GM19240 (cell line): Measurements from ENCODE around the gene IL31.

Experiments used
- DNase-seq: peaks from one replicate; pipeline ENCODE4 v3.0.0; 2011; ENCODE audit warnings: low spot score; ENCODE audit not compliant: insufficient read length

The IL31 gene

DNA sequence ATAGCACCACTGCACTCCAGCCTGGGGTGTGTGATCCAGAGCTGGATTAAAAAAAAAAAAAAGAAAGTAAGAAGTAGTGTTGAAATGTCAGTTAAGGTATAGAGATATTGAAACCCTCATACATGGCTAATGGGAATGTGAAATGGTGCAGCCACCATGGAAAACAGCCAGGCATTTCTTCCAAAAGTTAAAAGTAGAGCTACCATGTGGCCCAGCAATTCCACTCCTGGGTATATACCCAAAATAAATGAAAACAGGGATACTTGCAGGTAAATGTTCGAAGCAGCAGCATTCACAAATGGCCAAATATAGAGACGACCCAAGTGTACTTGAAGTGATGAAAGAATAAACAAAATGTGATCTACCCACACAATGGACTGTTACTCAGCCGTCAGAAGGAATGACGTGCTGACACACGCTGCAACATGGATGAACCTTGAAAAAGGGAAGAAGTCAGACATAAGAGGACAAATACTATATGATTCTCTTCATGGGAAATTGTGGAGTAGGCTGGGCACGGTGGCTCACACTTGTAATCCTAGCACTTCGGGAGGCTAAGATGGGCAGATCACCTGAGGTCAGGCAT, 15.2 kb downstream of the IL31 start:
- DNase-seq = no peak

DNA sequence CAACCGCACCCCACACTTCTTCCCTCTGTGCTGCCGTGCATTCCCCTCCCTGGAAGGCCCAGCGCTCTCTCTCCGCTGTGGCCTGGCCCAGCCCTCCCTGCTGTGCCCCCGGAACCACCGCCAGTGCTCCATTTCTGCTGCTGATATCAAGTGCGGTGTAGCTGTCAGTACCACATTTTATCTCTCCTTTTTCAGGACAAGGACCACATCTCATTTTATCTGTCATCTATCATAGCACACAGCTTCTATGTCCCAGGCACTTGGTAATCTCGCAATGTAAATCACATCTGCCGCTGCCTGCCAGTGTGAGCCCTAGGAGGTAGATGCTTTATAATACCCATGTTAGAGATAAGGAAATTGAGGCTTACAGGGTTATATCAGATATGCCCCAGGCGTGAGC, 18.3 kb downstream of the IL31 start:
- DNase-seq = no peak

DNA sequence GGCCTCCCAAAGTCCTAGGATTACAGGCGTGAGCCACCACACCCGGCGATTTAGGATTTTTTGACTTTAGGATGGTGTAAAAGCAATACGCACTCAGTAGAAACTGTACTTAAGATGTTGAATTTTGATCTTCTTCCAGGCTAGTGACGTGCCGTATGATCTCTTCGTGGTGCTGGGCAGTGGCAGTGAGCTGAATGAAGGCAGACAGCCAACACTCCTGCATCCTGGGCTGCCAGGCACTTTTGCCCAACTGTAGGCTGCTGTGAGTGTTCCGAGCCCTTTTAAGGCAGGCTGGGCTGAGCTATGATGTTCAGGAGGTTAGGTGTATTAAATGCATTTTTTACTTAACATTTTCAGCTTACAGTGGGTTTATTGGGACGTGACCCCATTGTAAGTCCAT, 21.3 kb downstream of the IL31 start:
- DNase-seq = no peak

DNA sequence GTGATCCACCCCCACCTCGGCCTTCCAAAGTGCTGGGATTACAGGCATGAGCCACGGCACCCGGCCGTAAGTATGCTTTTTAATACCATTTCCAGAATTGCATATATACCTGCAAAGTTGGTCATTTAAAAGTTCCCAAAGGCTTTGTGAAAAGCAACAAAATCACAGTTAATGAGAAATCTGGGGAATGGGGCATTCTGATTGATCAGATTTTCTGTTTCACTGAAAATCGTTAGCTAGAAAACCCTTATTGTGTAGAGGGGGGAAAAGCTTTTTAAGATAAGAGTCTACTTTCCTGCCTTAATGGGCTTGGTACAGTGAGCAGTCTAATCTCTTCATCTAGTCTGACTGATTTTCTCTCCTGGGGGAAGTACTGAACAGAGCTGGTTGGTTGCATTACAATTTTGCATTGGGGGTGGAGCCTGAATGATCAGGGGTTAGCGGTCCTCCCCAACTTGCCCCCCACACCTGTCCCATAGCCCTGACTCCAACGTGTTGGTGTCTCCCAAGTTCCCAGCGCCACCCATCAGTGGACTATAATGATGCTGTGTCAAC, 23.8 kb downstream of the IL31 start:
- no peak for DNase-seq

DNA sequence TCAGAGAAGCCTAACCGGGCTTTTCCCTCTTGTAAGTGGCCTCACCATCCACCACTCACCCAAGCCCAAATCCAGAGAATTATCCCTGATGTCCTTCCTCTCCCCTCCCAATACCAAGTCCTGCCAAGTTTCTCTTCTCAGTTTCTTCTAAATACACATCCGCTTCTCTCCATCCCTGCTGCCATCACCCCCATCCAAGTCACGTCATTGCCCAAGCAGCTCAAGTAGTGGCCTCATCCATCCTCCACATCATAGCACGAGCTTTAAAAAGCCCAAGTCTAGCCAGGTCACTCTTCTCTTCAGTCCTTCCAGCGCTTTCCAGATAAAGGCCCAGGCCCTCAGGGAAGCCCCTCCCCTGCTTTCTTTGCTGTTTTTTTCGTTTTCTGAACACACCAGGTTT, 25.4 kb downstream of the IL31 start:
- no peak for DNase-seq

DNA sequence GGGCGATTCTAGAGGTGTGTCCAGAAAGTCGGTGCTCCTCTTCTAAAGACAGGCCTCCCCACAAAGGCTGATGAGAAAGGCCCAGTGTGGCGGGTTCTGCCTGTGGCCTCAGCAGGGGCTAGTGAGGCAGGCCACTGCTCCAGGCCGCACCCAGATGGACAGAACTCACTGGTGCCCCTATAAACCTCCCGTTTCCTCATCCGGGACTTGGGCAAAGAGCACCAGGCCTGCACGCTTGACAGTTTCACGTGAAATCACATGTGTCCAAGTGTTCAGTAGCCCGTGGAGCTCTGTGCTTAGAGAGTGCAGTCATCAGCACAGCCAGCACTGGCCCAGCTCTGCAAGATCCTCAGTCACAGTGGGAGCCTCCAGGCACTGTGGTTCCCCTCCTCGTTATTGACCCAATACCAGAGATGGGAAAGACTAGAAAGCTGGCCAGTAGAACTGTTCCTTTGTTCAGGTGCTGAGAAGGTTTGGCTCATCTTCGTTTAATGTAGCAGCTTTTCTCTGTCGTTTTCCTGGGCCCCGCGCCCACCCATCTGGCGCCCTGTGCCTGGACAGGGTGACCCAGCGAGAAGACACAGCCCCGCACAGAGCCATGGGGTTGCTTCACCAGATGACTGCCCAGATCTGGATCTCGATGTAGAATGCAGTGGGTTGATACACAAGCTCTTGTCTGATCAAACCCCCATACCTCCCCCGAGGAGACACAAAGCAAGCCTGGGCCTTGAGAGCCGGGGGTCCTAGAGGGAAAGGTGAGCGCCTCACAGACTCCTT, 26.3 kb downstream of the IL31 start:
- DNase-seq = no peak

DNA sequence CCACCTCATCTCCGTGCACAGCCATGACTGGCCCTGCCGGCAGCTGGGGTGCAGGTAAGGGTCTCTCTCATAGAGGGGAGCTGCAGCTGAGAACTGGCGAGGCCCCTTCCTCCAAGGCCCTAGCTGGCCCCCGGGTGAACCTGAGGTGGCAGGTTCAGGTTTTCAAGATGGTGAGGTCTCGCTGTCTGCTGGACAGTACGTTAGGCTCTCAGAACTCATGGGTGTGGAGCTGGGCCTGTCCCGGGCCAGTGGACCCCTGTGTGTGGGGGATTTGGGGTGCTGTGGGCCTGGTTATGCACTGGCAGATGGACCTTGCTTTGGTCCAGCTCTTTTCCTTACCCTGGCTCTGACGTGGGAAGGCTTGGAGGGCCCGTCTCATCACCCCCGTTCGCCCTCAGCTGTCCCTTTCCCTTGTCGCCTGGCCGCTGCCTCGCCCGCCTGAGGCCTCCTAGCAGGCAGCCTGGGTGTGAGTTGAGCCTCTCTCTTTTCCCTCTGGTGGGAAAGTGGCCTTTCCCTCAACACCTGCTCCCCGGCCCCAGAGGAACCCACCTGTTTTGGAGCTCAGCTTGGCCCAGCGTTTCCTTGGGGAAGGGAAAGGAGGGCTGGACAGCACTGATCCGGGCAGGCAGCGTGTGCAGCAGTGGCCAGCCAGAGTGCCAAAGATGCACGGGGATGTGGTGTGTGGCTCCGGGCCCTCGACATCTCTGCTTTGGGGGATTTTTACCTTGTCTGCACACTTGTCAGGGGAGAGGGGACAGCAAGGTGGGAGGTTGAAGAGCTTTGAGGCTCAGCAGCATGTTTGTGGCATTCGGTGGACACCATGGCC, 28.3 kb downstream of the IL31 start:
- no peak for DNase-seq

DNA sequence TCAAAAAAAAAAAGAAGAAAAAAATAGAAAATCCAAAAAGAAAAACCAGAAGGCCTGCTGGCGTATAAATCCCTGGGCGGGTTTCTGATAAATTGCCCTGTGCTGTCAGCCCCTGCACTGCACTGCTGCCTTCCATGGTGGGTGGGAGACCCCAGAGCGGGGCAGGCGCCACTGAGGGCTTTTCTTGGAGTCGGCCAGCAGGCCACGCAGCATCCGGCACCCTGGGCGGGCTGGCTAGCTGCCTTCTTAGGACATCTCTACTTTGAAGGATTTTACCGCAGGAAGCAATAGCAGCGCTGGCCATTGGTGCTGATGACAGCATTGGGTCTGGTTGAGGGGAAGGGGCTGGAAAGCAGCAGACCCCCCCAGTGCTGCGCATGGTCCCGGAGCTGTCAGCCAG, 29.1 kb downstream of the IL31 start:
- DNase-seq = no peak

DNA sequence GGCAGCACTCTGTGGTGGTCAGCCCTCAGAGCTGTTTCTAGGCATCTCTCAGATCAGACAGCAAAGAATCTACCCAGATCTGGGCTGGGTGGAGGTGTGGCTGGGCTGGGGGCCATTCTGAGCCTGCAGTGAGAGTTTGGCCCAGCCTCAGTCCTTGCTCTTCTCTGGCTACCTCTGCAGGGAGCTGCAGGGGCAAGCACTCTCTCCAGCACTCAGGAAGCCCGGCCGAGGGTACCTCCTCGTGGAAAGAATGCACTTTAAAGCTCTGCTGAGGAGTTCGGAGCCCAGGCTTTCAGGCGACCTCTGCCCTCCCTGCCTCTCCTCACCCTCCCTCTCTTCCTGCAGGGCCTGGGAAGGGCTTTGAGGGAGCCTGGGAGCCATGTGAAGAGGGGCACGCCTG, 31.2 kb downstream of the IL31 start:
- no peak for DNase-seq

DNA sequence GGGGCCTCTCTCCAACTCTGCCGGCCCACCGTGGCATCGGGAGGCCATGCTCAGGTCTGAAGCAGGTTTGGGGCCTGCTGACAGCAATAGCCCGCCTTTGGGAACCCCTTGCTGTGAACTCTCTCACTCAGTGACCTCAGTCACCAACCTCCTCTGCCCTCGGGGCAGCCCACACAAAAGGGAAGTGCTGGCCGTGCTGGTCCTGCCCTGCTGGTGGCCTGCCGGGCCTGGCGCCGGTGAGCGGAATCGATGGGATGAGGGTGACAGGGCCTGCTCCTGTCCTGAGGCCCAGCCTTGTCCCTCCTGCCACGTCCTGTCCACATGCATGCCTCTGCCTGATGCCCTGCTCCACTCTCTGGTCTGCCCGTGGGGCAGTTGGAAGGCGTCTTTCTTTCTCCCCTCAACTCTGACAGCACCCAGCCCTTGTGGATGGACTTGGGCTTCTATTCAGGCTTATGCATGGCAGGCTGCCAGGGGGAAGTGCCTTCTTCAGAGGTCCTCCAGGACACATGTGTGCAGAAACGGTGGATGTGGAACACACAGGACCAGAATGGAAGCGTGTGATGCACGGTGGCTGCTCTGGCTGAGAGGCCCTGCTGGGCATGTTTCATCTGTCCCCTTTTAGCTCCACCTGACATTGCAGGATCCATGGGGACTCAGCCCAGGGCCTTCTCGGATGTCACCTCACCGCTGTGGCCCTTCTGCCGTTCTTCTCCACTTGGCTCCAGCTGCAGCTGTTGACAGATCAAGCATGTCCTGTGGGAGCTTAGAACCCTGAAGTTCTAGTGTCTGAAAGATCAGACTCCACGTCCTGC, 31.9 kb downstream of the IL31 start:
- no peak for DNase-seq

DNA sequence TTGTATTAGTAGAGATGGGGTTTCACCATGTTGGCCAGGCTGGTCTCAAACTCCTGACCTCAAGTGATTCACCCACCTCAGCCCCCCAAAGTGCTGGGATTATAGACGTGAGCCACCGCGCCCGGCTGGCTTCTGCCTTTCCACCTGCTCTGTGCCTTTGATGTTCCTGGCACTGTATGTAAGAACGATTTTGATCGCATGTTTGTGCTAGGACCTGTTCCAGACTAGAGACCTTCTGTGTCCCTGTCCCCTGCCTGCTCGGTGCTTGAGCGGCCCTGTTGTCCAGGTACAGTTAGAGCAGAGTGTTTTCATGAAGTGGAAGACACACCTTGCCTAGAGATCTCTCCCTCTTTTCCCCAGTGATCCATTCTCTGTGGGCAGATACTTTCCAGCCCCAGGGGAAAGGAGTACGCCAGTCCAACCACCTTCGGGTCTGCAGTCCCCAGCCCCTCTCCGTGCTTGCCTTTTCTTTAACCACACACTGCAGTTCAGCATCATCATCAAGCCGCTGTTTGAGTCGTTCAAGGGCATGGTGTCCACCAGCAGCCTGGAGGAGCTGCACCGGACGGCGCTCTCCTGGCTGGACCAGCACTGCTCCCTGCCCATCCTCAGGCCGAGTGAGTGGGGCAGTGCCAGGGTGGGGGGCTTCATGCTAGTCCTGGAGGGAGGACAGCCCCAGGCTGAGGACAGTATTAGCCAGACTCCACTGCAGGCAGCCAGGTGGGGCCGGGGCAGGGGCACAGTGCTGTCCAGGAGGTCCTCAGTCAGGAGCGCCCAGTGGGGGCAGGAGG, 33.4 kb downstream of the IL31 start:
- no peak for DNase-seq

DNA sequence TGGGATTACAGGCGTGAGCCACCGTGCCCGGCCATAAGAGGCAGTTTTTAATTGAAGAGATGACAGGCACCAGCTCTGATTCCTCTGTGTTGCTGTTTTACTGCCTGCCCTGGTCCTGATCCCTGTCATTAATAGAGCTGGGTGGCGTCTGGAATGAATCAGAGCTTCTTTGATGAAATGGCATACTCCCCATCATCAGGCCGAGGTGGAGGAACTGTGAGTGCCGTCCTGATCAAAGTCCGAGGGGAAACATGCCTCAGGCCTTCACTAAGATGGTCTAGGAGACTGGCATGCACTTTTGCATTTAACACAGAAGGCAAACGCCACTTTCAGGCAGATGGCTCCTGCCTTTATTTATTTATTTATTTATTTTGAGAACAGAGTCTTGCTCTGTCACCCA, 34.1 kb downstream of the IL31 start:
- no peak for DNase-seq

DNA sequence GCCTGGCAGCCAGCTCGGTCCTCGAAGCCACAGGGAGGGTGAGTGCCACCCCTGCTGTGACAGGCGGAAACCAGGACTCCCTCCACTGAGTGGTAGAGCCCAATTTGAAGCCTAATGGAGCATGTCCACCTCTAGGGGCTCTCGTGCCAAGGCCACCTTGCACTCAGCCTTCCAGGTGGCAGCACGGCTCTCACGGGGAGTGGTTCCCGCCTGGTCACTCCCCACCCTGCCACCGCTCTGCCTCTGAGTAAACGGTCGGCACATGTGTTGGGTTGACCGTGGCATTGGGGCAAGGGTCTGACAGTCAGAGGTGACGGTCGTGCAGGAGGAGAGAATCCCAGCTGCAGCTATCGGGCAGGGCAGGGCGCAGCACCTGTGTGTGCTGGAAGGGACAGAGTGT, 34.8 kb downstream of the IL31 start:
- DNase-seq = no peak

DNA sequence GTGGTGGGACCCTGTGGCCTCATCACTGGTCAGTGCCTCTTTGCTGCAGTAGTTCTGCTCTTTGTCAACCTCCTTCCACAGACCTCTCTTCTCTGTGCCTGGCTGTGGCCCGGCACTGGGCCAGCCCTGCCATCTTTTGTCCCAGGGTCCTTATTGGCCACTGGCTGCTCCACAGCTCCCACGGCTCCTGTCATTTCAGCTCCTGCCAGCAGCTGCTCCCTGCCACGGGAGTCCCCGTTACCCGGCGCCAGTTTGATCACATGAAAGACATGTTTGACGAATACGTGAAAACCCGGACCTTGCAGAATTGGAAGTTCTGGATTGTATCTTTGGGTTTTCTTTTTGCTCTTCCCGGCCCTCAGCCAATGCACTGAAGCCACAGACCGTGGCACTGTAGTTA, 35.4 kb downstream of the IL31 start:
- no peak for DNase-seq

DNA sequence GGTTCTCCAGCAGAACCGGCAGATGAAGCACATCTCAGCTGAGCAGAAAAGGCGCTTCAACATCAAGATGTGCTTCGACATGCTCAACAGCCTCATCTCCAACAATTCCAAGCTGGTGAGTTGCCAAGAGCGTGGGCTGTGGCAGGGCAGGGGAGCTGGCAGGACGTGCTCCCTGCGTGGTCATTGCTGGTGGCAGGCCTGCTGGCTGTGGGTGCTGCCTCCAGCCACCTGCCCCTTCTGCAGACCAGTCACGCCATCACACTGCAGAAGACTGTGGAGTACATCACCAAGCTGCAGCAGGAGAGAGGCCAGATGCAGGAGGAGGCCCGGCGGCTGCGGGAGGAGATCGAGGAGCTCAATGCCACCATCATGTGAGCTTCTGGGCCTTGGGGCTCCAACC, 35.8 kb downstream of the IL31 start:
- no peak for DNase-seq

DNA sequence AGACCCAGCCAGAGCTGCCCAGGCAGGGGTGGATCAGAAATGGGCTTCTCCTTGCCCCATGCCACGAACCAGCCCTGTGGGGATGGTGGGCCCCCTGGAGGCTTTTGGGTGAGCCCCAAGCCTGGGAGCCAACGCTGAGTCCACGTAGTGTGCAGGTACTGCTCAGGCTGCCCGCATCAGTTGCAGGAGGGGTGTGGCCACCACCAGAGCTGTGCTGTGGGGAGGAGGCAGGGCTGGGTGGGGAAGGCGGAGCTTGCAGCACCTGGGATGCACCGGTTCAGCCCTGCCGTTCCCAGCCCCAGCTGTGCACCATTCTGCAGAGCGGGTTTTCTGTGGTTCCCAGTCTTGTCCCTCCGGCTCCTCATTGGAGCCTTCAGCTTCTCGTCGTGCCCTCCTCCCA, 36.3 kb downstream of the IL31 start:
- DNase-seq = no peak

DNA sequence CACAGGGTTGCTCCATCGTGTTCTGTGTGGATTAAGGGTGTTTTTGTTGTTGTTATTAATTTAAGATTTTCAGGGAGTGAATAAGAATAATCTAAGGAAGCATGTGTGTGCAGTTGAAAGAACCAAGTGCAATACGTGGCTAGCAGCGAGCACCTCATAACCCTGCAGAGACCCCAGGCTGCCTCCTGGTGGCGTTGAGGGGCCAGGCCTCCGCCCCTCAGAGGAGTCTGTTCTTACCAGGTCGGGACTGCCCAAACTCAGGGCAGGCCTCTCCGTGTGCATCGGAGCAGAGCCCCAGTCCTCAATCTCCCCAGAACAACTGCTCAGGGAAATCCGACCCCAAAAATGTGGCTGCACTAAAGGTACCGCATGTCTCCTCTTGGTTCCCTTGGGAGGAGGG, 36.8 kb downstream of the IL31 start:
- no peak for DNase-seq

DNA sequence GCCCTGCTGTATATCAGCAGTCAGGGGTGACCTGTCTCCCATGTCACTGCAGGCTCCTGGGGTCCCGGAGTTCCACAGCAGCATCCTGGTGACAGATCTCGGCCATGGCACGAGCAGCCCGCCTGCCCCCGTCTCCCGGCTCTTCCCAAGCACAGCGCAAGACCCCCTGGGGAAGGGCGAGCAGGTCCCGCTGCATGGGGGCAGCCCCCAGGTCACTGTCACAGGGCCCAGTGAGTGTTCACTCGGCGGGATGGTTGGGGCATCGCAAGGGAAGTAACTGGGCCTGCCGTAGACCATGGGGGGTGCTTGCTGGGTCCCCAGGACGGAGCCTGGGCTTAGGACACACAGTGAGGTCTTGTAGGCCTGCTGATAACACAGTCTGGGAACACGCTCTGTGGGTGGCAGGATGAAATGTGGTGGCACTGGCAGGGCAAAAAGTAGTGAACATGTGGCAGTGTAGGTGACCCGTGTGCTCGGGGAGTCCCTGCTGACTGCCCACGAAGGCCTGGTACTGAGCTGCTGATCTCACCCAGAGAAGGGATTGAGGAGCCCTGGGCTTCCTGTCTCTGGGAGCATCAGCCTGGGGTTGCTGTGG, 38.5 kb downstream of the IL31 start:
- no peak for DNase-seq

DNA sequence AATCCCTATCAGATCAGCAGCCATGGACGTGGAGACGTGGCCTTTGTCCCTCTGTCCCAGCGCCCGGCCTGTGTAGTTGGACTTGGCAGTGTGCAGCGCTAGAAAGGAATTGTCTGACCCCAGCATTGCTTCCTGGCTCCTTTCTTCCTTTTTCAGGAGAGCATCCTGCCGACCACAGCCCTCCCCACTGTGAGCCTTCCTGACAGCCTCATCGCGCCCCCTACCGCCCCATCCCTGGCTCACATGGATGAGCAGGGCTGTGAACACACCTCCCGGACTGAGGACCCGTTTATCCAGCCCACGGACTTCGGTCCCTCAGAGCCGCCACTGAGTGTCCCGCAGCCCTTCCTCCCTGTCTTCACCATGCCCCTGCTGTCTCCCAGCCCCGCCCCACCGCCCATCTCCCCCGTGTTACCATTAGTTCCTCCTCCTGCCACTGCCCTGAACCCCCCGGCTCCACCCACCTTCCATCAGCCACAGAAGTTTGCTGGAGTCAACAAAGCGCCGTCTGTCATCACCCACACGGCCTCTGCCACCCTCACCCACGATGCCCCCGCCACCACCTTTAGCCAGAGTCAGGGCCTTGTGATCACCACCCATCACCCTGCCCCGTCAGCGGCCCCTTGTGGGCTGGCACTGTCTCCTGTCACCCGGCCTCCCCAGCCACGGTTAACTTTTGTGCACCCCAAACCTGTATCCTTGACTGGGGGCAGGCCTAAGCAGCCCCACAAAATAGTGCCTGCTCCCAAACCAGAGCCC, 40.6 kb downstream of the IL31 start:
- DNase-seq = no peak
